HG02884 (cell line): ENCODE data around the gene FITM1.

Experiments used
- ATAC-seq: cut with Tn5 transposase; IDR thresholded peaks from one replicate; pipeline ENCODE4 v1.9.1; 2021; ENCODE audit warnings: mild to moderate bottlenecking, moderate library complexity; ENCODE audit not compliant: unreplicated experiment

The FITM1 gene

DNA sequence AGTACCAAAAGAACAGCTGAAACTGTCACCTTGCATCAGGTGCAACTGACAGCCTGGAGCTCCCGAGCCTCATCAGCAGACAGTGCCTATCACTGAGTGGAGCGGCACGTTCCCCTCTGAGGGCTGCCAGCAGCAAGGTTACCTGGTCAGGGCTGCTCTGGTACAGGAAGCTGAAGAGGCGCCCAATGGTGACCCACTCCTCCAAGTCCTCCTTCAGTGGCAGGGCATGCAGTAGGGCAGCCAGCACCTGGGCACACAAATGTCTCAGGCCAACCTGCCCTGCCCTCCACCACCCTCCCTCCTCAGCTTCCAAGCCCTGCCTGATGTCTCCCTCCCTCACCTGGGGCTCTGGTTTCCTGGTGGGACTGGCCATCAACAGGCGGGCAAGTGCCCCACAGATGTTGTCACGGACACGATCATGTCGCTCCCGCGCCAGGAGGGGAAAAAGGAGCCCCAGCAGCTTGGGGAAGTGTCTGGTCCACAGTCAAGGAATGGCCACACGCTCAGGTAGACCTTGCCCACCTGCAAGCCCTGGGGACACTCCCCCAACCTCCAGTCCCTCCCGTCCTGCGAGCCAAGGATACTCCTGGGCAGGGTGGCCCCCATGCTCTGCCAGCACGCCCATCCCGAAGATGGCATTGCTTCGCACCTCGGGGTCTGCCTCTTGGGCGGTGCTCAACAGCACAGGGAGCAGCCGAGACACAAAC, 51.1 kb downstream of the FITM1 start:
- ATAC-seq = no peak
